GM23338 (cell line): Measurements from ENCODE around the gene CEP170B. TPM values are rescaled to one million over a fixed set of nuclear protein-coding genes. Genes with fewer than 3 reads are reported as not detected.

ENCODE experiments used
- ATAC-seq: fragments of 200-7000 bp; cut with Tn5 transposase; 3 replicates; pipeline ENCODE4 v1.9.1; 2020
- DNase-seq: peaks from one replicate; pipeline ENCODE4 v3.0.0-alpha.2; 2015; ENCODE audit warnings: low spot score
- H2AFZ ChIP-seq: fragments of 200-600 bp; sonication (generic); 2 replicates; pipeline ENCODE4 v1.8.0; 2016; ENCODE audit warnings: antibody characterized with exemption, mild to moderate bottlenecking, moderate library complexity
- H3F3A ChIP-seq: fragments of 200-600 bp; sonication (generic); replicated peaks from 2 replicates; pipeline ENCODE4 v1.8.0; 2017; ENCODE audit warnings: antibody characterized with exemption, mixed run types, low read depth
- H3K27ac ChIP-seq: fragments of 200-600 bp; sonication (generic); 2 replicates; pipeline ENCODE4 v1.6.1; 2016; ENCODE audit warnings: low read depth
- H3K27me3 ChIP-seq: fragments of 200-600 bp; sonication (generic); 2 replicates; pipeline ENCODE4 v1.8.0; 2016; ENCODE audit warnings: mild to moderate bottlenecking, mixed run types, moderate library complexity; ENCODE audit not compliant: insufficient read depth
- H3K36me3 ChIP-seq: fragments of 200-600 bp; sonication (generic); 2 replicates; pipeline ENCODE4 v1.8.0; 2016; ENCODE audit warnings: mild to moderate bottlenecking; ENCODE audit not compliant: insufficient read depth
- H3K4me1 ChIP-seq: fragments of 200-600 bp; sonication (generic); 2 replicates; pipeline ENCODE4 v1.8.0; 2016; ENCODE audit warnings: mild to moderate bottlenecking, moderate library complexity; ENCODE audit not compliant: insufficient read depth
- H3K4me2 ChIP-seq: fragments of 200-600 bp; sonication (generic); 2 replicates; pipeline ENCODE4 v1.7.1; 2017; ENCODE audit warnings: mixed run types
- H3K4me3 ChIP-seq: fragments of 200-600 bp; sonication (generic); 2 replicates; pipeline ENCODE4 v1.6.1; 2016; ENCODE audit warnings: mixed run types
- H3K79me2 ChIP-seq: fragments of 200-600 bp; sonication (generic); replicated peaks from 2 replicates; pipeline ENCODE4 v1.8.0; 2017; ENCODE audit warnings: mild to moderate bottlenecking; ENCODE audit not compliant: insufficient read depth
- H3K9me2 ChIP-seq: fragments of 200-600 bp; sonication (generic); 2 replicates; pipeline ENCODE4 v1.8.0; 2017; ENCODE audit not compliant: insufficient read depth
- H4K20me1 ChIP-seq: fragments of 200-600 bp; sonication (generic); replicated peaks from 2 replicates; pipeline ENCODE4 v1.8.0; 2017; ENCODE audit warnings: mild to moderate bottlenecking; ENCODE audit not compliant: insufficient read depth
- H3K27ac Mint-ChIP-seq: 2 replicates; pipeline ENCODE4 v1.8.0; 2020; ENCODE audit warnings: inconsistent platforms, mild to moderate bottlenecking, moderate library complexity, mixed read lengths
- H3K27me3 Mint-ChIP-seq: 3 replicates; pipeline ENCODE4 v1.8.0; 2022; ENCODE audit warnings: low read depth, mild to moderate bottlenecking, moderate library complexity, mixed read lengths, inconsistent platforms; ENCODE audit not compliant: insufficient read depth, poor library complexity
- H3K36me3 Mint-ChIP-seq: 3 replicates; pipeline ENCODE4 v1.8.0; 2021; ENCODE audit warnings: low read depth, mild to moderate bottlenecking, inconsistent platforms, moderate library complexity, mixed read lengths
- H3K4me1 Mint-ChIP-seq: 3 replicates; pipeline ENCODE4 v1.8.0; 2020; ENCODE audit warnings: mild to moderate bottlenecking, inconsistent platforms, mixed read lengths
- H3K4me3 Mint-ChIP-seq: 3 replicates; pipeline ENCODE4 v1.8.0; 2021; ENCODE audit warnings: moderate library complexity, mild to moderate bottlenecking, inconsistent platforms, mixed read lengths
- H3K9me3 Mint-ChIP-seq: 3 replicates; pipeline ENCODE4 v1.8.0; 2020; ENCODE audit warnings: moderate library complexity, mild to moderate bottlenecking, inconsistent platforms, mixed read lengths
- CREB1 ChIP-seq: fragments of 250-450 bp; sonication (Bioruptor Pico); IDR thresholded peaks from 2 replicates; pipeline ENCODE4 v1.5.0; 2020; ENCODE audit warnings: low read depth, mild to moderate bottlenecking, moderate library complexity
- CTCF ChIP-seq, 2 experiments: fragments of 200-600 bp in 1 of 2; sonication (generic) in 1 of 2; conservative IDR thresholded peaks; 2 replicates each; pipeline versions ENCODE4 v1.5.1 to v1.6.1; 2016 to 2017; ENCODE audit warnings: antibody characterized with exemption in 2 of 2, low read depth in 2 of 2, mild to moderate bottlenecking in 2 of 2, moderate library complexity in 1 of 2
- ETS1 ChIP-seq: IDR thresholded peaks from 2 replicates; pipeline ENCODE4 v1.6.1; 2016; ENCODE audit warnings: antibody characterized with exemption
- EZH2 ChIP-seq: fragments of 200-600 bp; sonication (generic); IDR thresholded peaks from one replicate; pipeline ENCODE4 v1.8.0; 2017; ENCODE audit warnings: antibody characterized with exemption, mild to moderate bottlenecking, low read depth; ENCODE audit not compliant: unreplicated experiment
- EZH2phosphoT487 ChIP-seq: fragments of 200-600 bp; sonication (generic); IDR thresholded peaks from one replicate; pipeline ENCODE4 v1.8.1; 2018; ENCODE audit warnings: antibody characterized with exemption; ENCODE audit not compliant: unreplicated experiment
- NANOG ChIP-seq: IDR thresholded peaks from 2 replicates; pipeline ENCODE4 v1.6.1; 2016; ENCODE audit warnings: antibody characterized with exemption, borderline replicate concordance
- POLR2AphosphoS5 ChIP-seq: IDR thresholded peaks from 2 replicates; pipeline ENCODE4 v1.6.1; 2016; ENCODE audit warnings: antibody characterized with exemption, low read depth
- REST ChIP-seq: IDR thresholded peaks from one replicate; pipeline ENCODE4 v1.6.1; 2018; ENCODE audit warnings: antibody characterized with exemption; ENCODE audit not compliant: unreplicated experiment
- STAT1 ChIP-seq: IDR thresholded peaks from one replicate; pipeline ENCODE4 v1.6.1; 2016; ENCODE audit warnings: antibody characterized with exemption; ENCODE audit not compliant: unreplicated experiment
- ZNF114 ChIP-seq: fragments of 250-450 bp; sonication (Bioruptor Pico); IDR thresholded peaks from 2 replicates; pipeline ENCODE4 v1.5.0; 2020; ENCODE audit warnings: mild to moderate bottlenecking, moderate library complexity
- ZNF331 ChIP-seq: fragments of 250-450 bp; sonication (Bioruptor Pico); IDR thresholded peaks from 2 replicates; pipeline ENCODE4 v1.5.0; 2020; ENCODE audit warnings: low read depth, mild to moderate bottlenecking, moderate library complexity
- ZNF462 ChIP-seq: fragments of 250-450 bp; sonication (Bioruptor Pico); IDR thresholded peaks from 2 replicates; pipeline ENCODE4 v1.5.0; 2020; ENCODE audit warnings: mild to moderate bottlenecking, moderate library complexity
- polyA plus RNA-seq: library from polyadenylated mRNA; unstranded; fragments of >200 nt; fragmentation: Nextera tagmentation; extraction: Ambion mirVana; gene quantifications from 2 replicates; pipeline ENCODE4 v1.2.1, GENCODE V29; 2016
- total RNA-seq: library from RNA; depleted of rRNA; stranded (reverse); fragments of >200 nt; shearing (Covaris generic); gene quantifications from 2 replicates; pipeline ENCODE4 v1.2.3, GENCODE V29; 2014

CEP170B gene
- total and polyA plus RNA-seq, 2 experiments from 2014 or later, result 4.6 to 37.1 TPM

- Histone ChIP-seq H3K9me2 (peaks cover 17% of the 10 kb centered on the region), H3F3A (no peaks in the 10 kb centered on the region), H3K27me3 (peaks cover 26% of the 10 kb centered on the region), H2AFZ (no peak overlapping the region), H3K27ac (no peak overlapping the region), H3K36me3 (no peaks in the 10 kb centered on the region; the same call in 1 of the 2 replicates), H4K20me1 (no peaks in the 10 kb centered on the region), H3K4me1 (peaks cover 7% of the 10 kb centered on the region; the same call in 1 of the 2 replicates), H3K4me2 (no peak overlapping the region), H3K79me2 (no peaks in the 10 kb centered on the region), H3K4me3 (no peak overlapping the region)
- H3K9me3 Mint-ChIP-seq, result peaks cover 19% of the 10 kb centered on the region
- H3K27me3 Mint-ChIP-seq, result peaks cover 51% of the 10 kb centered on the region
- no peak overlapping the region for H3K27ac Mint-ChIP-seq
- no peak for TF ChIP-seq NANOG
- no peak for TF ChIP-seq POLR2AphosphoS5
- TF ChIP-seq ZNF462, result no peak
- TF ChIP-seq ZNF331 (CRISPR knock-in tag), result no peak
- TF ChIP-seq CREB1, result no peak
- no peak for TF ChIP-seq ZNF114 (CRISPR knock-in tag)
- no peak for TF ChIP-seq REST
- TF ChIP-seq STAT1, result no peak
- no peak for TF ChIP-seq ETS1
- no peak for TF ChIP-seq EZH2
- TF ChIP-seq CTCF (conservative IDR thresholded peaks at IDR 0.05; ENCODE audit: low read depth in 2 of 2), result no peak
- no peak for TF ChIP-seq EZH2phosphoT487
- ATAC-seq (no peak), DNase-seq (no peak)
- no peak overlapping the region for H3K4me3 Mint-ChIP-seq
- H3K36me3 Mint-ChIP-seq, result peaks cover 14% of the 10 kb centered on the region
- peaks cover 13% of the 10 kb centered on the region for H3K4me1 Mint-ChIP-seq
Measured at GRCh38 chr14:104822821-104823615, 42.0 kb upstream of the CEP170B start.
